Rectal smooth muscle tissue (tissue), 1 donor: ENCODE data around the gene USP7.
"Not testable (repeated sequence)": the region's sequence is repeated elsewhere in the genome, so short reads cannot be mapped to it uniquely, and the experiment has no call there.

Source experiments
- H3K27ac ChIP-seq: one replicate; pipeline ENCODE4 v1.7.0; 2013; ENCODE audit warnings: low read depth, low read length, inconsistent platforms
- H3K27me3 ChIP-seq: one replicate; pipeline ENCODE4 v1.7.0; 2013; ENCODE audit warnings: low read length; ENCODE audit not compliant: control insufficient read depth, insufficient read depth
- H3K36me3 ChIP-seq: one replicate; pipeline ENCODE4 v1.7.0; 2013; ENCODE audit warnings: low read length; ENCODE audit not compliant: control insufficient read depth, insufficient read depth
- H3K4me1 ChIP-seq: one replicate; pipeline ENCODE4 v1.7.0; 2013; ENCODE audit warnings: low read length; ENCODE audit not compliant: control insufficient read depth, insufficient read depth
- H3K4me3 ChIP-seq: one replicate; pipeline ENCODE4 v1.7.0; 2013; ENCODE audit warnings: low read length
- H3K9ac ChIP-seq: one replicate; pipeline ENCODE4 v1.7.0; 2013; ENCODE audit warnings: low read length

Gene USP7

GRCh38 chr16:8851761-8852403 lies 111.8 kb downstream of the USP7 start:
- Histone ChIP-seq H3K36me3 (peaks cover 20% of the 10 kb centered on the region), H3K27me3 (no peaks in the 10 kb centered on the region), H3K9ac (no peak overlapping the region), H3K27ac (no peak overlapping the region), H3K4me1 (no peaks in the 10 kb centered on the region), H3K4me3 (no peak overlapping the region)

GRCh38 chr16:8850279-8850885 lies 113.3 kb downstream of the USP7 start:
- Histone ChIP-seq H3K27me3 (no peaks in the 10 kb centered on the region), H3K4me3 (no peak overlapping the region), H3K4me1 (no peaks in the 10 kb centered on the region), H3K36me3 (peaks cover 19% of the 10 kb centered on the region), H3K9ac (no peak overlapping the region), H3K27ac (no peak overlapping the region)

- Histone ChIP-seq H3K4me1 (no peaks in the 10 kb centered on the region), H3K36me3 (peaks cover 11% of the 10 kb centered on the region), H3K27me3 (no peaks in the 10 kb centered on the region)
Measured at GRCh38 chr16:8849411-8850011, 114.2 kb downstream of the USP7 start.

GRCh38 chr16:8848939-8849391 lies 114.7 kb downstream of the USP7 start:
- no peaks in the 10 kb centered on the region for H3K27me3 ChIP-seq
- H3K9ac ChIP-seq = no peak overlapping the region
- no peak overlapping the region for H3K27ac ChIP-seq
- H3K4me3 ChIP-seq = no peak overlapping the region
- H3K4me1 ChIP-seq = no peaks in the 10 kb centered on the region
- peaks cover 8% of the 10 kb centered on the region for H3K36me3 ChIP-seq

More at GRCh38 chr16:8849411-8850011, 114.2 kb downstream of the USP7 start:
- no peak overlapping the region for H3K4me3 ChIP-seq
- H3K9ac ChIP-seq = no peak overlapping the region
- H3K27ac ChIP-seq = no peak overlapping the region

GRCh38 chr16:8848231-8848938 lies 115.3 kb downstream of the USP7 start:
- H3K27ac ChIP-seq = no peak overlapping the region

GRCh38 chr16:8847623-8848022 lies 116.1 kb downstream of the USP7 start:
- H3K36me3 ChIP-seq = peaks cover 3% of the 10 kb centered on the region
- no peaks in the 10 kb centered on the region for H3K27me3 ChIP-seq
- H3K9ac ChIP-seq = no peak overlapping the region
- no peak overlapping the region for H3K27ac ChIP-seq
- no peak overlapping the region for H3K4me3 ChIP-seq
- H3K4me1 ChIP-seq = no peaks in the 10 kb centered on the region

More at GRCh38 chr16:8848231-8848938, 115.3 kb downstream of the USP7 start:
- Histone ChIP-seq H3K36me3 (peaks cover 8% of the 10 kb centered on the region), H3K9ac (no peak overlapping the region), H3K27me3 (no peaks in the 10 kb centered on the region), H3K4me1 (no peaks in the 10 kb centered on the region), H3K4me3 (no peak overlapping the region)

- H3K4me3 ChIP-seq = no peak overlapping the region
- H3K4me1 ChIP-seq = no peaks in the 10 kb centered on the region
- no peaks in the 10 kb centered on the region for H3K27me3 ChIP-seq
- peaks cover 3% of the 10 kb centered on the region for H3K36me3 ChIP-seq
- no peak overlapping the region for H3K27ac ChIP-seq
- H3K9ac ChIP-seq = no peak overlapping the region
Measured at GRCh38 chr16:8847145-8847544, 116.6 kb downstream of the USP7 start.

- Histone ChIP-seq H3K36me3 (peaks cover 3% of the 10 kb centered on the region), H3K4me3 (no peak overlapping the region), H3K9ac (no peak overlapping the region), H3K4me1 (no peaks in the 10 kb centered on the region), H3K27ac (no peak overlapping the region), H3K27me3 (no peaks in the 10 kb centered on the region)
Measured at GRCh38 chr16:8846401-8846932, 117.2 kb downstream of the USP7 start.

GRCh38 chr16:8845699-8846298 lies 117.9 kb downstream of the USP7 start:
- Histone ChIP-seq H3K9ac (no peak overlapping the region), H3K27ac (no peak overlapping the region), H3K4me1 (no peaks in the 10 kb centered on the region), H3K27me3 (no peaks in the 10 kb centered on the region), H3K36me3 (peaks cover 3% of the 10 kb centered on the region), H3K4me3 (no peak overlapping the region)

- not testable (repeated sequence) for H3K4me1 ChIP-seq, H3K27ac ChIP-seq, H3K36me3 ChIP-seq, H3K27me3 ChIP-seq, H3K9ac ChIP-seq, H3K4me3 ChIP-seq
Measured at GRCh38 chr16:8843296-8843695, 120.4 kb downstream of the USP7 start.
